Dermis blood vessel endothelial cell (primary cell): ENCODE results near the gene HOXD11. TPM values are rescaled to one million over a fixed set of nuclear protein-coding genes. Genes with fewer than 3 reads are reported as not detected.

Source experiments
- DNase-seq: peaks from one replicate; pipeline ENCODE4 v3.0.0; 2010
- total RNA-seq: library from RNA; depleted of rRNA; stranded (reverse); fragments of >200 nt; gene quantifications from 2 replicates; pipeline ENCODE4 v1.2.3, GENCODE V29; 2014

HOXD11 gene
- total RNA-seq, 1 donor from 2014 or later, result 0.17 TPM

GRCh38 chr2:176081837-176082524 is 25.1 kb upstream of the HOXD11 start:
- no peak for DNase-seq

- no peak for DNase-seq
Measured at GRCh38 chr2:176082525-176082823, 24.6 kb upstream of the HOXD11 start.

DNA sequence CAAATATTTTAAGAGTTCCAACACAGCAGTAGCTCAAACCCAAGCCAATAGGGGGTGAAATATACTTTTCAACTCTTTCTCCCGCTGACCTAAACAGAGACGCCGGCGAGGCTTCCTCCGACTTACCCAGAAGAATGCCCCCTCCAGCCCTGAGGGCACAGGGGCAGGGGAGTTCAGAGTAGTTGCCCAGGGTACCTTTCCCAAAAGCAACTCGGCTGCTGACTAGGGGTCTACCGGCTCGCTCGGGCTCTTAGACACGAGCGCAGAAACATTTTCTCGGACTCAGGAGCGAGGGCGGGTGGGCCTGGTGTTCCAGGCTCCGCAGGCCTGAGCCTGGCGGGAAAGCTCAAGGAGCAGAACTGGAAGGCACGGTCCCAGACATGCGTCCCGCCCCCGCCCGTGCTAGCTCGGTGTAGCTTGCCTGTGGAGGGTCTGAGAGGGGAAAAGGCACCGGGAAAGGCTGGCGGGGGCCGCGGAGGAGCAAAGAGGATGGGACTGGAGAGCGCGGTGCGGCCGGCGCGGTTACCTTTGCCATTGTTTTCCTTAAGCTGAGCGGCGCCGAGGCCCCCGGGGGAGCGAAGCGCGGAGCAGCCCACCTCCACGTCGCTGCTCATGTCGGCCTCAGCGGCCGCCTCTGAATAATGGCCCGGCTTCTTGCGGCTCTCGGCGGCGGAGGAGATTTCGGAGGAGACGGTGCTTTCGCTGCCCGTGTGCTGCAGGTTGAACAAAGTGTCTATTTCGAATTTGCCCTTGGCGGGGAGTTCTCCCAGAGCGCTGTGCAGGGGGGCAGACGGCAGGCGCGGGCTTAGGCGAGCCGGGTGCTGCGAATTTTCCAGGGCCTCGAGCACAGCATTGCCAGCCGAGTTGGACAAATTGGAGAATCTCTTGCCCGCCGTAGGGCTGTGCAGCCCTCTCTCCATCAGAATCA is 24.0 kb upstream of the HOXD11 start:
- DNase-seq, result no peak

DNA sequence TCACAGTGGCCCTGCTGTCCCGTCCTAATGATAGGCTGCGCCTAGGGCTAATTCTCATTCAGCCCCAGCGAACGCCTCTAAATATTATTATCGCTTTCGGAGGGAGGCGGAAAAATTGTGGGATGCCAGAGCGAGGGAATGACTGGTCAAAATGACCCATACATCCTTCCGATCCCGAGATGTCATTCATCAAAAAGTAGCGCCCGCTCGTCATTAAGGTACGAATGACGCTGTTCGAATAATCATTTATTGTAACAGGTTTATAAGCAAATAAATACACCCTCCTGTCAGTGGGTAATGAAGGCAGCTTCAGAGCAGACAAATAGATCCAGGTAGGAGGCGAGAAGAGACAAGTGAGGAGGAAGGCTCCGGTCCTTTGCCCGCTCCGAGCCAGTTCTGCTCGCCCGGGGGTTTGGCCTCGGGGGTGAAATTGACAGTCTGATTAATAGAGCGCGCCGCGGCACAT is 23.3 kb upstream of the HOXD11 start, which contains the start of gene EVX2:
TSS of gene EVX2 (minus strand) at position 167 of the 466 bp plus-strand sequence. CDS start 186 bp downstream, outside the sequence.
- DNase-seq, result no peak

- no peak for DNase-seq
Measured at GRCh38 chr2:176084611-176085119, 22.4 kb upstream of the HOXD11 start.

- DNase-seq, result no peak
Measured at GRCh38 chr2:176085120-176085788, 21.8 kb upstream of the HOXD11 start.

- peak; percentile 69 for DNase-seq
Measured at GRCh38 chr2:176085861-176086771, 21.0 kb upstream of the HOXD11 start.

DNA sequence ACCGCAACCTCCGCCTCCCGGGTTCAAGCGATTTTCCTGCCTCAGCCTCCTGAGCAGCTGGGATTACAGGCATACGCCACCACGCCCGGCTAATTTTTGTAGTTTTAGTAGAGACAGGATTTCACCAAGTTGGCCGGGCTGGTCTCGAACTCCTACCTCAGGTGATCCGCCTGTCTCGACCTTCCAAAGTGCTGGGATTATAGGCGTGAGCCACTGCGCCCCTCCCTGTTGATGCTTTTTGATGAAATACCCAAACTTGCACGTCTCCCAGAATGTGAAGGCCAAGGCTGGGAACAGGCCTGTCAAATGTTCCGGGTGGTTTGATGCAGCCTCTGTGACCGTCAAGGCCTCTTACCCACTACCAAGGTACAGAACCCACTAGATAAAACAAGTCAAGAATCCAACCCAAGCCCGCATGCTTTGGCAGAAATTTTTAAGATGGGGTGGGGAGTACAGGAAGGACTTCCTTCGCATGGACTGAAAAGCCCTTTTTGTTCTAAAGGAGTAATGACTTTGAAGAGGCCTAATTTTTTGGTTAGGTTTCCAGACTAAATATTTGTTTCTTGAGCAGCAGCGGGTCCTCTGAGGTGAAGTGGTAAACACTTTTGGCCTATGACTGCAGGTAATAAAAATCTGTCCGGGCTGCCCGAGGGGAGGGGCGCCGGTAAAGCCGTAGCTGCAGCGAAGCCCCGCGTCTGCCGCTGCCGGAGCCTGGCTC is 19.6 kb upstream of the HOXD11 start:
- DNase-seq, result no peak

DNA sequence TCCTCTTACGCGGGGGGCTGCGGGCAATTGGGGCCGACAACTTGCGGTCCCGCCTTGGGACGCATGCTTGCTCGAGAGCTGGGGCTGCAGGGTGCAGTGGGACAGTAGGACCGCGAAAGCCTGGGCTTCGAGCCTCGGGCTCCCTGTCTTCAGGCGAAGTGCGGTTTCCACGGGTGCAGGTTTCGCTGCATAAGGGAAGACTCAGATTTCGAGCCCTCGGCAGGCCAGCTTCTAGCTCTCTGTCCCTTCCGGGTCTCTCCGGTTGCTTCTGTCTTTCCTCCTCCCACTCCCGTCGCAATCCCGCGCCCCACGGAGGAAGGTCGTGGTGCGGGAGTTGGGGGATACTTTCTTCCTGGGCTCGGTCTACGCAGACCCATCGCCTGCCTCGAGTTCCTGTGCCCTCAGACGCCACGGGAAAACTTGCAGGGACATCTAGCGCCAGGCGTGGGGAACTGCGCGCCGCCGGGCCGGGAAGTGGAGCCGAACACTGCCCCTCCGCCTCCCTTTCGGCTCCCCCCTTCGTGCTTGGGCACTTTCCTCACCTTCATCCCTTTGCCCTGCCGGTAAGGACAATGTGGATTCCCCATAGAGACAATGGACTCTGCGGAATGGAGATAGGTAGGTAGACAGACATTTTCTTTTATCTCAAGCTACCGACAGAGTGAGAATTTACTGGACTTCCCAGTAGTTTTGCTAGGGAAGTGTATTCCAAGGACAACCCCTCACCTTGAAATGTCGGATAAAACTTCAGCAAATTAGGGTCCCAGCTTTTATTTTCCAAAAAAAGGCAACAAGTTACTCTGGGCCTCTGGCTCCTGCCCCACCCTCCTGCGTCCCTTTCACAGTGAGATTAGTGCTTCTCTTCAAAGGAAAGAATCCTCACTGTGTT is 18.8 kb upstream of the HOXD11 start:
- DNase-seq, result peak; percentile 71

DNA sequence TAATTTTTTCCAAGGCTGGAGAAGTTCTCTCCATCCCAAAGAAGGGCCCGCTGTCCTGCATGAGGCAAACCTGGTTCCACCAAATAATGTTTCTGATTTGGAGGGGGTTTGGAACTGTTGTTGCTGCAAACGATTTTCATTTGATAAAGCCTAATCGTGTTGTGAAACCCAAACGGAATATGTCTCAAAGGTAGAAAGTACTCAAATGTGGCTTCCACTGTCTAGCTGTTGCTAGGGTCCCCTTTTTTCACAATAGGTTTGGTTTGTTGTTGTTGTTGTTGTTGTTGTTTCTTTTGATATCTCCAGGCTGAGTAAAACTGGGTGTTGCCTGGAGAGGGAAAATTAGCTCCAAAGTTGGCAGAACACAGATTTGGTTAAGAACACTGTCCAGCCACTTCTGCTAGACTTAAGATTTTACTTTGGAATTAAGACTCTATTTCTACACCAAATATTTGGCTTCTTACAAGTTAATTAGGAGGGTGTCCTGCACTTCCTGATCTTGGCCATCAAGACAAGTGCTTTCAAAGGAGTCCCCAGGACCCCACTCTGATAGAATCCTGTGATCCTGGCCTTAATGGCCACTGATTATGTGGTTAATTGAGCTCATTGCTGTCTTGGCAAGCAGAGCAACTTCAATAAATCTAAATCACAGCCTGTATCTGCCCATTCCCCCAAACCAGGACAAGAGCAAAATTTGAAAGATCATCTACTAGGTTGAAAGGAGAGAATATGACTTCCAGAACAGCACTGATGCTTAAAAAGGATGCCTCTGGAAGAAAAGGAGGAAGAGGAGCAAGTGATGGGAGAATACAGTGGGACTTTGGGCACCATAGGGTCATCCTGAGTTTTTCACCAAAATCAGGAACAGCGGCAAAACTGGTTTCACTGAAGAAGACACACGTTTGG is 17.9 kb upstream of the HOXD11 start:
- no peak for DNase-seq

DNA sequence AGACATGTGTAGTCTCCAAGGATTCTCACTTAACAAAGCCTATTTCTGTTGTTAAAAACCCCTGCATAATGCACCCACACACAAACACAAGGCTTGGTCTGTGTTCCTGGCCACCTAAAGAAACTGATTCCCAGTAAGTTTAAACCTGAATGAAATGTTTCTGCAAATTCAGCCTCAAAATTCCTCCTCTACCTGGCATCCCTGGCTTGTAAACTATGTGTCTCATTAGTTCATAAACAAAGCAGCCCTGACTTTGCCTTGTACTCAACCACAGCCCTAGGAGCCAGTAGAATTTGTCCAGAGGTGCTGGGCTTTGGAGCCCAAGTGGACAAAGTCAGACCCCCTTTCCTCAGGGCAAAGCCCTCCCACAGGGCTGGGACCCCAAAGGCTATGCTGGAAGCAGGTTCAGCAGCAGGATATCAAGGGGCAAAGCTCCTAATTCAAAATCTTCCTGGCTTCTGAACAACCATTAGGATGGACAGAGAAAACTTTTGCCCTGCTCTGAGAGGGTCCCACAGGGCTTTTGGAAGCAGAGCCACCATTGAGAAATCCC is 17.2 kb upstream of the HOXD11 start:
- DNase-seq, result no peak

- DNase-seq, result no peak
Measured at GRCh38 chr2:176090862-176091261, 16.2 kb upstream of the HOXD11 start.

DNA sequence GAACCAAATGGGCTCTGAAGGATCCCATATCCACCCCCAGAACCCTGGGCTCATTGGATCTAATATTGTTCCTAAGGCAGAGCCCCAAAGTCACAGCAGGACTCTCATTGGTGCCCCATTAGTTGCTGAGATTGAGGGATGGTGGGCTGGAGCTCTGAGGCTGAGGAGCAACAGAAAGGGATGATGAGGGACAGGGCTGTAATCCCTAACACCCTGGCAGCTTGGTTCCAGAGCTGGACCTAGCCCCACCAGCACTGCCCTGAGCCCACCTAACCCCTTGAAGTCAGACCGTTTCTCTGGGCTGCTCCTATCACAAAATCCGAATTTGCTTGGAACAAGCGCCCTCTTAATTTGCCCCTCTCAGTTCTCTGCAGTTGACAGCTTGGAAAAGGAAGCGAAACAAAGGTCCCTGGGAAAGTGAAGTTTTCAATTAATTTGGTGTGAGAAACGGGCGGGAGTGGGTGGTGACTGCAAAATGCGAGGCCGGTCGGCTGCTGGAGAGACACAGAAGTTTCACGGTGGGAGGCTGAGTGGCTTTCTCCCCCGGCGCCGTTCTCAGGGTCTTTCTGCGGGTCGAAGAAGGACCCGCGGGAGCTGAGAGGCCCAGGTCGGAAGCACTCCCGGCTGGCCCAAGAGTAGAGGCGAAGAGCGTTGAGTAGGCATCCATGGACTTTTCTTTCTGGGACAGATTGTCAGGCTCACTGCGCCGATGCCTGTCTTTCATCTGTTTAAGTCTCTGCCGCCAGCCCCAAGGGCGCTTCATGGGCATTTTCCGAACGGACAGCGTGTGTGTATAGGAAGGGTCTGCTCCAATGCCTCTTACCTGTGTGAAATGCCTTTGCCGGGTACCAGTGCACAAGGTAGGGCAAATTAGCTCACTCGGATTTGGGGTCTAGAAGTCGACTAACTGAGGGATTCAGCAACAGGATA is 15.5 kb upstream of the HOXD11 start:
- DNase-seq, result no peak

GRCh38 chr2:176092270-176093144 is 14.6 kb upstream of the HOXD11 start, which contains the start of gene HOXD13:
Gene HOXD13, plus strand, starts transcription at chr2:176092721. Its CDS starts 170 bp downstream, at chr2:176092891.
- no peak for DNase-seq

GRCh38 chr2:176093145-176093897 is 13.8 kb upstream of the HOXD11 start:
- peak; percentile 51 for DNase-seq

DNA sequence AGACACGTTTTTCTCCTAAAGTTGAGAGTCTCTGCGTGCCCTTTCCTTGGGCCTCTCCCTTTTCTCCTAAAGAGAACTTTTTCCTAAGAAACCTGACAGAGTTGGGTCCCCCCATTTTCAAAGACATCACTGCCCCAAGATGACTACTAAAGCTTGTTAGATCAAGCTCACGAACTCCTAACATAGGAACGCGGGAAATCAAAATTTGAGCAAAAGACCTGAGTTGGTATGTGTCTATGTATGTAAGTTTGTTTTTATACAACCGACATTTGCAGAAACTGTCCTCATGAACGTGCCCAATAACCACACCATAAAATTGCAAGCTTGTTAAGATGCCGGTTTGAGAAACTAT is 13.2 kb upstream of the HOXD11 start:
- no peak for DNase-seq
